ENCODE measurements around the gene TSPAN9.
A peak's percentile ranks its signal among the peaks of the same experiment; 100 is the strongest.

Gene TSPAN9

DNA sequence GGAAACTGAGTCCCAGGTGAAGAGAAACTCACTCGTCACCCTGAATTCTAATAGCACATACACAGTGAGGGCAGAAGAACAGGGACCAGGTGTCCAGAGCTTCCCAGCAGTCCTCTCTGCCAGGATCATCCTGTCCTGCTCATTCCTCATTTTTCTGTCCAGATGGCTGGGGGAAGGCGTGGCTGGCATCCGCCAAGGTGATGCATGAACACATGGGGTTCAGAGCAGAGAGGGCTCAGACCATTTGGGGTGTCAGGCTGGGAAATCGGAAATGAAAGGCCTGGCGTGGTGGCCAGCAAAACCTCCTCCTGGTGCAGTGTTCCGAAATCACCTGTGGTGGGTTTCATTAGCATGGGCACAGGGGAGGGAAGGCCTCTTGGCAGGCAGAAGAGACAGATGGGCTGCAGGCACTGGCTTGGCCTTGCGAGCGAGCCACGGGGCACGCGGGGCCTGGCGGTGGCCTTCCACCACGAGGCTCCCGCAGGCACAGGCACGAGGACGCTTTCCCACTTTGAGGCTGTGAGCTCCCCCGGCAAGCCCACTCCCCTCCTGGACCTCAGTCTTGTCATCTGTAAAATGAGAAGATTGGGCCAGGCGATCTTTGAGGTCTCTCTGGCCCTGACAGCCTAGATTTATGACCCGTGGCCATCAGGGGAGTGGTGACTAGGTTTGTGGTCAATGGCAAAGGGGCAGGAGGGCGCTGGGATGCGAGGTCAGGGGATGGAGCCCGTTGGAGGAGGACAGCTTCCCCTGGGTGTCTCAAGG lies 68.5 kb downstream of the TSPAN9 start:
- DNase-seq: no peak

GRCh38 chr12:3147260-3147659 lies 70.1 kb downstream of the TSPAN9 start:
- no peak for DNase-seq

GRCh38 chr12:3148366-3149000 lies 71.3 kb downstream of the TSPAN9 start:
- no peak for DNase-seq

- DNase-seq: no peak
Observed at GRCh38 chr12:3149515-3150307, 72.5 kb downstream of the TSPAN9 start.

DNA sequence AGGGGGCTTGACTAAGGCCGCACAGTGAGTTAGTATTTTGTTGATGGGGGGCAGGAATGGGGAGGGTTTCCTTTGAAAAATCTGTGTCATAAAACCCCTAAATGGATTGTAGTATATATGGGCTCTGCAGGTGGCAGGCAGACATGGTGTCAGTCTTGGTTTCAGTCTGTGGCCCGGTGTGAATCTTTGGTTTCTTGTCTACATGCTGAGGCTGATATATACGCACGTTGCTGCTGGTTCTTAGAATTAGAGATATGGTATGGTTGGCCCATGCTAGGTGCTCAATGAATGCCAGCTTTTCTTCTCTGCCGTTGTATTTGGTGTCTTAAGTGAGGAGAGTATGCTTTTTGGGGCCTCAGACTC lies 73.1 kb downstream of the TSPAN9 start:
- no peak for DNase-seq

DNA sequence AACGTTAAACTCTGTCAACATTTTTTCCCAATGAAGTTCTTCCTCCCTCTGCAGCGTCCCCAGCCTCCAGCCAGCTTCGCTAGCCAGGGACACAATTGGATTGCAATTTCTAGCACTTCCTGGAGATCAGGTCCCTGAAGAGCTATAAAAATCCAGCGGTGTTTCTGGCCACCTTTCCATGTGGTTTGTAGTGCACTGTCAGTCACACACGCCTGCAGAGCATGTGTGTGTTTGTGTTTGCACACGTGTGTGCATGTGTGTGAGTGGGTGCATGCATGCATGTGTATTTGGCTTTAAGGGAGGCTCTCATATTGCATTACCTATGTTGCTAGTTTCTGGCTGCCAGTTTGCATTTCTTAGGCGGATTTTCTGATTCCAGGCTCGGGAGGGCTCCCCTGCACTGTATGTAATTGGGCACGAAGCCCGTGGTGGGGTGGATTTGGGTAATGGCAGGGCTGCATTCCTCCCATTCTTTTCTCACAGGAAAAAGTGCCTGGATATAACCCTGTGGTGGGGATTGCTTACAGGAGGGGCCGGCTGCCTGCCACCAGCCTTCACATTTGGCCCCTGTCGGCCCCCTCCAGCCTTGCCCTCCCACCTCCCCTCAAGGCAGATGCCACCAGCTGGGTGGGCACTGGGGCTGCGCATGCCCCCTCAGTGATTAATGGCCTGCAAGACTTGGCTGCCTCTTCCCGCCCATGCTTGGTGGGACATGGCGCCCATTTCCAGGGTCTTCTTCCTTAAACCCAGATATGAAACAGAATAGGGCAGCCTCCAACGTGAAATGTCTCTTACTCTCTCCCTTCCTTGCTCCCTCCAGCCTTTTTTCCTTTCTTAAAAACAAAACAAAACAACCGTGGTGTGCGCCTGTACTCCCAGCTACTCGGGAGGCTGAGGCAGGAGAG lies 74.0 kb downstream of the TSPAN9 start:
- peak; percentile 40 for DNase-seq

- DNase-seq: no peak
Observed at GRCh38 chr12:3152011-3152511, 74.9 kb downstream of the TSPAN9 start.

GRCh38 chr12:3152892-3153291 lies 75.7 kb downstream of the TSPAN9 start:
- no peak for DNase-seq

DNA sequence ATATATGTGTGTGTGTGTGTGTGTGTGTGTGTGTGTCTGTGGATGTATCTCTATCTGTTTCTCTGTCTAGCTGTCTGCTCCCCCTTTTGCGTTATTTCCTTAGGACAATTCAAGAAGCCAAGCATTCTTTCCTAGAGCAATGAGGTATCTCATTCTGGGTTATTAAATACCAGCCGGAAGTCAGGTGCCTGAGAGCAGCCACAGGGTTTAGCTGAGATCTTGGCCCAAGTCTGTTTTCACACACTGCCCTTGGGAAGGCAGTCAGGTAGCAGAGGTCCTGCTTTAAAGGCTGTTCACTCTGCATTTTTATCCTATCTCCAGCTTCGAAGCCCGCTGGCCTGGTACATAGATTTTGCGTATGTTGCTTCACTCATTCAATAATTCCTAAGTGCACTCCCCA lies 76.8 kb downstream of the TSPAN9 start:
- no peak for DNase-seq

GRCh38 chr12:3155702-3156370 lies 78.7 kb downstream of the TSPAN9 start:
- no peak for DNase-seq

DNA sequence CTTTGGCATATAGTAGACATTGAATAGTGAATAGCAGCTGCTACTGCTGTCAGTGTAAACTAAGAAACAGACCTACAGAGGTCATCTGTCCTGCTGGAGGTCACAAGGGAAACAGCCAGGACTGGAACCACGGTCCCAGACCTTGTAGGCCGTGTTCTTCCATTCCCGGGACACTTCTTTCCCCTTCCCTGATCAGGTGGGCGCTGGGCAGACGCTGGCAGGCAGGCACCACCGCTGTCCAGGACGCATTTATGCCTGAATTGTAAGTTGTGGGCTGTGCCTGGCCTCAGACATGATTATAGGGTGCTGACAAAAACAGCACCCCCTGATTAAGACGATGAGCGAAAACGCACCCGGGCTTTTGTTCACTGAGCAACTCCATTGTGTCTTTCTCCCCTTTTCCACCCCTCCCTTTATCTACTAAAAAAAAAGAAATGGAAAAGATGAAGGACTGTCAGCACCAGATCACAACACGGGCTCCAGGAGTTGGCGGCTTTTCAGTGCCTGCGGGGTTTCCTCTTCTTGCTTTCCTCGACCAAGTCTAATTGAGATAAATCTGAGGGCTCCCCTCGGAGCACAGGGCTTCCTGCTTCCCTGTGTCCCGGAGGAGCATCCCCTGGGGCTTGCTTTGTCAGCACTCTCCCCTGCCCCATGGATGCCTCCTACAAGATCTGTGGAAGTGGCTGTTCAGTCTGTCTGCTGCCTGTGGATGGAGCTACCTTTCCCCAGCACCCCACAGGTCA lies 80.6 kb downstream of the TSPAN9 start:
- no peak for DNase-seq

DNA sequence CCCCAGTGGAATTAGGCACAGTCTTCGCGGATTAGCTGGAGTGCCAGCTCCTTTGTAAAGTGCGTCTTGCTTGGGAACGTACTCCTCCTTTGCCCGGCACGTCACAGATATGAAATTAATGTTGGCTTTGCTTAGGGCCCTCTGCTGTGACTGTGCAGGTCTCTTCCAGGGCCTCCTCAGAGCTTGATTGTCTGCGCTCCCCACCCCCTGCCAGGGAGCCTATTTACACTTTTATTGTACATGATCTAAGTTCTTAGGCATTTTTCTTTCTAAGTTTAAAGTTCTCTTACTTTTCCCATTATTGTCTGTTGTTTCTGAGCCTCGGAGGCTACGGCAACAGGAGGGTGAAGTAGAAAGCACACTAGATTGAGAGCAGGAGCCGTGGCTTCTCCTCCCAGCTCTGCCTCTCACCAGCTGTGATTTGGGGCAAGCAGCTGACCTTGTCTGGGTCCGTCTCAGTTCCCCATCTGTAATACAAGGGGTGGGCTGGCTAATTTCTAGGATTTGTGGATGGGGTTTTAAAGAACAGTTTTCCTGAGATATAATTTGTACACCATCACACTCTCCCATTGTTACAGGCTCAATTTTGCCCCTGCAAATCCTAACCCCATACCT lies 81.8 kb downstream of the TSPAN9 start:
- DNase-seq: peak; percentile 50

- peak; percentile 51 for DNase-seq
Observed at GRCh38 chr12:3160081-3160480, 82.9 kb downstream of the TSPAN9 start.

GRCh38 chr12:3161861-3162260 lies 84.7 kb downstream of the TSPAN9 start:
- DNase-seq: no peak

DNA sequence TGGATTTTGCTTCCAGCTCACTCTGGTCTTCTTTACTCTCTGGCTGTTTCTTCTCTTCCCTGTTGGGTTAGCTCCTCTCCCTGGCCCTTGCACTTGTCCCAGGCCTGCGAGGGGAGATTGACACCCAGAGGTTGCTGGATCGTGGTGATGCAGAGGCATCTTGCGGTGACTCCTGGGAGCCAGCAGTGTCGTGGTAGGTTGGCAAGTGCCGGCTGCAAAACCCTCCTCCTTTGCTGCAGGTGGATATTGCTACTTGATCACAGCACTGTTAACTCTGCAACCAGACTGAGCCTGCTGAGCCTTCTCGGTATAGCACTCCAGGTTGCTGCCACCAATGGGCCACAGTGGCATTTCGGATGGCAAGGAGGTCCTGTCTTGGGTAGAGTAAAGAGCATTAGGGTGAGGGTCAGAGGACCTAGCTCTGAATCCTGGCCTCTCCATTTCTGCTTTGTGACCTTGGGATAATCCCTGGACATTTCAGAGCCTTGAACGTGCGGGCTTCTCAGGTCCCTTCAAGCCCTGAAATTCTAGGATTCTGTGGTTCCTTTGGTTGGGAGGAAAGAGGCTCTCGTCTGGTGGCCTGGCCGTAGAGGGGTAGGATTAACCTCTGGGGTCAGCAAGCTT lies 87.4 kb downstream of the TSPAN9 start:
- no peak for DNase-seq

GRCh38 chr12:3165078-3165980 lies 88.2 kb downstream of the TSPAN9 start:
- no peak for DNase-seq

DNA sequence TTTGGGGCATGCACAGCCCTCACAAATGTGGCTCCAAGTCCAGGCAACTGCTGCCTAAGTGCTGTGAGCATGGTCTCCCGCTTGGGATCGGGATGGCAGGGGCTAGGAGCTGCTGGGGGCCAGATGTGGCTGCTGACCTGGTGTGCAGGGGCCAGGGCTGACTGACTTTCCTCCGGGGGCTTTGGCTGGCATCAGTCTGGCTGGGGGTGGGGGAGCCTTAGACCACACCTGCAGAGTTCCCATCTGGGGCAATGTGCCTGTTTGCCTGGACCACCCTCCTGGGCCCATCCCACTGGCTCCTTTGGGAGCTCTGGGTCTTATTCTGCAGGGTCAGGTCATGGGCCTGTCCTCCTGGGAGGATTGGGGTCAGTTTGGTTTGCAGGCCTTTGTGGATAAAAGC lies 90.5 kb downstream of the TSPAN9 start:
- no peak for DNase-seq

DNA sequence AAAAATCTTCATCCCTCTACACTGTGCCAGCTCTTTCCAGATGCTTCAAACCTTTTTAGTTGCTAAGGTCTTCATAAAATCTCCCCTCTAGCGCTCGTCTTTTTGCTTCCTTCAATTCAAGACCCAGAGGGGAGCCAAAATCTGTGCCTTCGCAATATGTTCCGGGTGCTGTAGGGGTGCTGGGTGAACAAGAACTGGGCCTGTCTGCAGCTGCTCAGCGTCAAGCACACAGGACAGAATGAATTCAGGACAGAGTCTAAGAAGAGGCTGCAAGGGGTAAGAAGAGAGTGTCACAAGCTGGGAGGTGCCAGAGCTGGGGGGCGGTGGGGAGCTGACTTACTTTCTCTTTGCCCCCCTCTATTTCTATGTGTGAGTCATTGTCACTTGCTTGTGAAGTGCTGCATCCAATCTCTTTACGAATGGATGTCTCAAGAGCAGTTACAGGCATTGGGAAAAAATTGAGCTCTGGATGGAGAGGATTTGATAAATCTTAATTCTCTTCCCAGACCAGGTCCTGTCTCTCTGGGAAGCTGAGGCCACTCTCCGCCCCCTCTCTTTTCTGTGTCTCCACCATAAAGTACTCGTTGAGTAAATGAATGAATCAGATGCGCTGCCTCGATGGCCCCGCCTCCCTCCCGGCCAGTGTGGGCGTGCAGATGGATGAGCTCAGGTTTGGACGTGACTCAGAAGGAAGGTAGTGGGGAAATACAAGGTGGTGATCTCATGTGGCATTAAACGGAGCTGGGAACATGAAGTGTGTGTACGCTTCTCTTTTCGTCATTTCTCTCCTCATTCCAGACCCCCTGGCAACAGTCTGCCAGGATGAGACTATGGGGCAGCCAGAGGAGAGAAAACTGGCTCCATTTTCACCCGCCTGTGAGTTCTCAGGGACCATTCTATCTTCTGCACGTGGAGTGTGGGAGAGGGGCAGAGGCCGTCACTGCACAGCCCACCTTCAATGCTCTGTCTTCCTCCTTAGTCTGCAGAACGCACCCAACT lies 91.3 kb downstream of the TSPAN9 start:
- peak; percentile 97 for DNase-seq
